Measurements from ENCODE around the gene SYT7. TPM values are rescaled to one million over a fixed set of nuclear protein-coding genes. Genes with fewer than 3 reads are reported as not detected.

The SYT7 gene
- total and polyA plus RNA-seq, 2 of the 4 experiments (the other 2 are of a cell fraction), result under 0.01 to 0.19 TPM

DNA sequence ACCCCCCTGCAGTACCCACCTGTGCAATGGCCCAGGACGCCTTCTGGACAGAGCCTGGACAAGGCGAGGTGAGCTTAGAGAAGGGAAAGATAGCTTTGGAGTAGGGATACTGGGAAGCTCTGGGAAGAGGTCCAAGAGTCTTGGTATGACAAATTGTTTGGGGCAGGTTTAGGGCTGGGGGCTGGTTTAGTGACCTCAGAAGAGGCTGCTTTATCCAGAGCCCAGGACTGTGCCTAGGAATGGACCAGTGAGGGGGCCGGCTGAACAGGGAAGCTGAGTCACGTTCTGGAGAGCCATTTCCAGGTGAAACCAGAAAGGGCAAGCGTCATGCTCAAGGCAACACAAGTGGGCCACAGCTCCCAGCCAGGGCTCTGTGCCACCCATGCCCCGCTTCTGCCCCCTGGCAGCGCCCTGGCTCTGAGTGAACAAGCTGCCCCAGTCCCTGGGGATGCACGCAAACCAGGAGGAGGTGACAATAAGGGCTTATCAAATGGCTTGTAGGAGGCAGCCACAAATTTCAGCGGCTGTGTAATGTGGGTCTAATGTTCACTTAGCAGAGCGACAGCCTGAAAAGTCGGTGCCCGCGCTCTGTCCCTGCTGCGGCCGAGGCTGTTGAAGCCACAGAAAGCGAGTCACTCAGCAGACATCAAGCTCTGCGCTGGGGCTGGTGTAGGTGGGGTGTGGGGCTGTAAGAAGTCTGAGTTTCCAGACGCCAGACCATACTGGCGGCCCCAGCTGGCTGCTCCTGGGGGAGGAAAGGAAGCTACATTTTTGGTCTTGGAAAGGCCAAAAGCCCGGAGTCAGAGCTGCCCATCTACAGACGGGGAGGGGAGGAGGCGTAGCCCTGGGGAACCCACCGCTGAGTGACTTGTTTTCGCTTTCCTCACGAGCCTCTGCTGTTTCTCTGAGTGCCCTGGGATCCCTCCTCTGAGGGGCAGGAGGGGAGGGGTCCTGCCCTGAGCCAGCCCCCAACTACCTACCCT lies 18.3 kb upstream of the SYT7 start:
- TF ChIP-seq MXI1 (IDR thresholded peaks at IDR 0.05; ENCODE audit: borderline replicate concordance, low read depth, low read length) (no peak), MAZ (IDR thresholded peaks at IDR 0.05; ENCODE audit: borderline replicate concordance, low read depth, low read length) (0 out of 2 replicates have a peak, but pooled peaks have one; percentile 10), SMC3 (IDR thresholded peaks at IDR 0.05; ENCODE audit: low read depth, low read length) (0 out of 2 replicates have a peak, but pooled peaks have one; percentile 9)
- Histone ChIP-seq H4K8ac (ENCODE audit: low read depth in 2 of 2, low read length in 2 of 2) (no peak overlapping the region), H2BK120ac (ENCODE audit: low read depth, low read length) (no peak overlapping the region), H3K23ac (ENCODE audit: low read depth, low read length) (no peak overlapping the region), H2BK20ac (ENCODE audit: low read depth, low read length) (no peak overlapping the region), H4K5ac (ENCODE audit: low read depth, low read length) (no peak overlapping the region), H2AFZ (replicated peaks; ENCODE audit: low read length, poor library complexity) (peak overlapping the region; percentile 70), H3K36me3 (ENCODE audit: control insufficient read depth, insufficient read depth, low read length) (no peaks in the 10 kb centered on the region), H3K27me3 (ENCODE audit: control insufficient read depth, insufficient read depth, low read length) (peaks cover 32% of the 10 kb centered on the region), H3K79me1 (ENCODE audit: low read depth in 1 of 2, low read length in 2 of 2) (no peaks in the 10 kb centered on the region), H3K27ac (ENCODE audit: insufficient read depth, low read length) (no peak overlapping the region), H3K4ac (ENCODE audit: low read depth, low read length) (no peak overlapping the region), H3K9me1 (ENCODE audit: insufficient read depth, low read length) (no peaks in the 10 kb centered on the region; the same call in 1 of the 2 replicates), H3K9me3 (ENCODE audit: control insufficient read depth, insufficient read depth, low read length) (no peaks in the 10 kb centered on the region), H2BK15ac (ENCODE audit: low read depth, low read length) (no peak overlapping the region), H3K4me3 (ENCODE audit: insufficient read depth, low read depth, low read length) (no peak overlapping the region), H3K18ac (ENCODE audit: low read depth, low read length) (no peak overlapping the region), H2BK5ac (ENCODE audit: low read depth, low read length, poor library complexity, severe bottlenecking) (no peak overlapping the region), H3K56ac (ENCODE audit: extremely low read depth, insufficient read depth, low read length) (no peak overlapping the region), H4K91ac (ENCODE audit: insufficient read depth, low read depth, low read length) (no peak overlapping the region), H3K4me2 (ENCODE audit: low read depth, low read length) (no peak overlapping the region; the same call in 1 of the 2 replicates), H3K4me1 (ENCODE audit: control insufficient read depth, insufficient read depth, low read length) (peaks cover 12% of the 10 kb centered on the region; the same call in 1 of the 2 replicates), H3K14ac (replicated peaks; ENCODE audit: low read depth, low read length) (no peak overlapping the region), H2AK9ac (replicated peaks; ENCODE audit: low read depth, low read length, poor library complexity) (no peak overlapping the region), H3K9ac (ENCODE audit: low read depth, low read length) (no peak overlapping the region), H4K20me1 (ENCODE audit: insufficient read depth, low read length) (no peaks in the 10 kb centered on the region; the same call in 1 of the 2 replicates), H2AK5ac (ENCODE audit: low read depth, low read length) (no peak overlapping the region)
- ATAC-seq (ENCODE audit: low read depth) (peak; percentile 46), DNase-seq (peak; percentile 70)
- in situ Hi-C loops (cut with MboI; ENCODE audit: low sequenced_read_pairs), result no loop called here
- BruUV-seq (replicated peaks), result no TSS peak
- POLR2A ChIA-PET (ENCODE audit: unreplicated experiment), result no interaction called here
- intact Hi-C loops (cut with micrococcal nuclease), result no loop called here
- 18% methylated on average over 11 of the region's 25 CpGs; no CpG with 5 or more reads in 1 of the 2 experiments for WGBS, 2 experiments (ENCODE audit: extremely low coverage in 2 of 2, insufficient read length in 1 of 2)
- dilution Hi-C loops (cut with HindIII; ENCODE audit: low sequenced_read_pairs, unreplicated experiment), result no loop called here
- CTCF ChIA-PET, result interaction anchor here (0.6 to 1.2 kb wide), 2 partner anchors 17 to 83 kb away, joined by 3 read pairs; no protein-coding TSS in a partner anchor

Data from IMR-90 (cell line).